T47D (cell line): Measurements from ENCODE around the gene ABR.

Experiments
- DNase-seq, 2 experiments: peaks; one replicate each; pipeline versions ENCODE4 v3.0.0 to v3.0.0-alpha.2; 2011 to 2012; ENCODE audit warnings: low read depth in 1 of 2, low spot score in 1 of 2
- JUND ChIP-seq: IDR thresholded peaks from 2 replicates; pipeline ENCODE4 v1.6.1; 2012; ENCODE audit warnings: low read depth
- in situ Hi-C: cut with HindIII; loops from 2 replicates; pipeline ENCODE4 v1.10.0; 2016; ENCODE audit warnings: low sequenced_read_pairs, low pct_unique_long_range_greater_than_20kb

ABR gene

GRCh38 chr17:956905-957304 is 222.9 kb downstream of the ABR start:
- in situ Hi-C loops = no loop called here
- no peak for DNase-seq
- TF ChIP-seq JUND = no peak

- TF ChIP-seq JUND = no peak
- in situ Hi-C loops = no loop called here
- peak; percentile 33 to 57 for DNase-seq
These were observed 225.2 kb downstream of the ABR start for GRCh38 chr17:954431-955164.

- in situ Hi-C loops = no loop called here
- no peak for DNase-seq
- no peak for TF ChIP-seq JUND
These were observed 226.0 kb downstream of the ABR start for GRCh38 chr17:953767-954166.
